RWPE2 (cell line): ENCODE results near the gene TNFSF13B.

Experiments used
- ATAC-seq: fragments of 200-7000 bp; cut with Tn5 transposase; 3 replicates; pipeline ENCODE4 v1.9.1; 2021; ENCODE audit warnings: low read depth
- DNase-seq: peaks from one replicate; pipeline ENCODE4 v3.0.0-alpha.2; 2020; ENCODE audit warnings: low spot score
- H3K27ac ChIP-seq: fragments of 450-650 bp; 2 replicates; pipeline ENCODE4 v1.5.1; 2017; ENCODE audit warnings: mild to moderate bottlenecking; ENCODE audit not compliant: poor library complexity, severe bottlenecking
- H3K27me3 ChIP-seq: fragments of 250-450 bp; sonication (Bioruptor Pico); 2 replicates; pipeline ENCODE4 v1.5.1; 2021; ENCODE audit warnings: mild to moderate bottlenecking, moderate library complexity; ENCODE audit not compliant: insufficient read depth, poor library complexity, severe bottlenecking
- H3K36me3 ChIP-seq: fragments of 250-450 bp; sonication (Bioruptor Pico); 2 replicates; pipeline ENCODE4 v1.5.1; 2020; ENCODE audit warnings: low read depth, mild to moderate bottlenecking, moderate library complexity
- H3K4me1 ChIP-seq: fragments of 250-450 bp; sonication (Bioruptor Pico); 2 replicates; pipeline ENCODE4 v1.5.1; 2021; ENCODE audit warnings: mild to moderate bottlenecking, moderate library complexity; ENCODE audit not compliant: insufficient read depth, poor library complexity, severe bottlenecking
- H3K4me3 ChIP-seq: fragments of 250-450 bp; sonication (Bioruptor Pico); 2 replicates; pipeline ENCODE4 v1.5.1; 2021; ENCODE audit warnings: mild to moderate bottlenecking, moderate library complexity; ENCODE audit not compliant: severe bottlenecking
- H3K9me3 ChIP-seq: fragments of 250-450 bp; sonication (Bioruptor Pico); 2 replicates; pipeline ENCODE4 v1.5.1; 2021; ENCODE audit warnings: mild to moderate bottlenecking, moderate library complexity; ENCODE audit not compliant: severe bottlenecking
- CTCF ChIP-seq: fragments of 450-650 bp; IDR thresholded peaks from one replicate; pipeline ENCODE4 v1.5.1; 2017; ENCODE audit warnings: mild to moderate bottlenecking, moderate library complexity; ENCODE audit not compliant: poor library complexity, severe bottlenecking

The TNFSF13B gene

GRCh38 chr13:108323031-108323430 is 53.5 kb downstream of the TNFSF13B start:
- Histone ChIP-seq H3K4me3 (no peak overlapping the region), H3K4me1 (no peaks in the 10 kb centered on the region), H3K36me3 (no peaks in the 10 kb centered on the region), H3K27ac (no peak overlapping the region), H3K9me3 (no peaks in the 10 kb centered on the region), H3K27me3 (peaks cover 19% of the 10 kb centered on the region)
- TF ChIP-seq CTCF: no peak
- no peak for DNase-seq
- no peak for ATAC-seq

- TF ChIP-seq CTCF: no peak
- H3K27ac ChIP-seq: no peak overlapping the region
- H3K27me3 ChIP-seq: peaks cover 22% of the 10 kb centered on the region
- DNase-seq: no peak
- H3K36me3 ChIP-seq: no peaks in the 10 kb centered on the region
- no peak for ATAC-seq
- no peaks in the 10 kb centered on the region for H3K4me1 ChIP-seq
- no peak overlapping the region for H3K4me3 ChIP-seq
- no peaks in the 10 kb centered on the region for H3K9me3 ChIP-seq
Measured at GRCh38 chr13:108325863-108326262, 56.3 kb downstream of the TNFSF13B start.

- Histone ChIP-seq H3K4me3 (no peak overlapping the region), H3K27ac (no peak overlapping the region), H3K27me3 (peaks cover 21% of the 10 kb centered on the region), H3K36me3 (no peaks in the 10 kb centered on the region), H3K9me3 (no peaks in the 10 kb centered on the region), H3K4me1 (no peaks in the 10 kb centered on the region)
- DNase-seq (no peak), ATAC-seq (no peak)
- TF ChIP-seq CTCF: no peak
Measured at GRCh38 chr13:108326309-108326708, 56.8 kb downstream of the TNFSF13B start.

DNA sequence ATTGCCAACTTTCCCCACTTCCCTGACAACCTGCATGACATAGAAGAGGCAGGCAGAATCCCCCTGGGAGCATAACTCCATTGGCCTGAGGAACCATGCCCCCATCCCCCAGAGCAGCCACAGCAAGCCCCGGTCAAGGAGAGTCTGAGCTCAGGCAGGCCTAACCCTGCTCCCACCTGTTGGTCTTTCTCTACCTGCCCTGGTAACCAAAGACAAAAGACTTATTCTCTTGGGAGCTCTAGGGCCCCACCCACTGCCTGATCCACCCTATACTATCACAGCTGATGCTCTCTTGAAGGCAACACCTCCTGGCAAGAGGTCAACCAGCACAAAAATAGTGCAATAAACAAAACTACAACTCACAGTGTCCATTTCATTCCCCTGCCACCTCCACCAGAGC is 59.3 kb downstream of the TNFSF13B start:
- ATAC-seq: no peak

More for the DNA sequence above, 59.3 kb downstream of the TNFSF13B start:
- Histone ChIP-seq H3K27me3 (peaks cover 23% of the 10 kb centered on the region), H3K4me1 (no peaks in the 10 kb centered on the region), H3K36me3 (no peaks in the 10 kb centered on the region), H3K9me3 (no peaks in the 10 kb centered on the region), H3K27ac (no peak overlapping the region), H3K4me3 (no peak overlapping the region)
- no peak for TF ChIP-seq CTCF
- no peak for DNase-seq
